ENCODE measurements around the gene LYSET.

GRCh38 chr14:93201155-93201704 lies 16.1 kb downstream of the LYSET start:
- TF ChIP-seq CTCF (conservative IDR thresholded peaks at IDR 0.05) (no peak), EZH2 (IDR thresholded peaks at IDR 0.05; ENCODE audit: low read depth) (no peak)

Data from PC-9 (cell line).